ENCODE measurements around the gene CYP27B1. TPM values are rescaled to one million over a fixed set of nuclear protein-coding genes. Genes with fewer than 3 reads are reported as not detected.
A peak's percentile ranks its signal among the peaks of the same experiment; 100 is the strongest.

CYP27B1 gene
- polyA plus RNA-seq, 1 experiment: 0.91 TPM

DNA sequence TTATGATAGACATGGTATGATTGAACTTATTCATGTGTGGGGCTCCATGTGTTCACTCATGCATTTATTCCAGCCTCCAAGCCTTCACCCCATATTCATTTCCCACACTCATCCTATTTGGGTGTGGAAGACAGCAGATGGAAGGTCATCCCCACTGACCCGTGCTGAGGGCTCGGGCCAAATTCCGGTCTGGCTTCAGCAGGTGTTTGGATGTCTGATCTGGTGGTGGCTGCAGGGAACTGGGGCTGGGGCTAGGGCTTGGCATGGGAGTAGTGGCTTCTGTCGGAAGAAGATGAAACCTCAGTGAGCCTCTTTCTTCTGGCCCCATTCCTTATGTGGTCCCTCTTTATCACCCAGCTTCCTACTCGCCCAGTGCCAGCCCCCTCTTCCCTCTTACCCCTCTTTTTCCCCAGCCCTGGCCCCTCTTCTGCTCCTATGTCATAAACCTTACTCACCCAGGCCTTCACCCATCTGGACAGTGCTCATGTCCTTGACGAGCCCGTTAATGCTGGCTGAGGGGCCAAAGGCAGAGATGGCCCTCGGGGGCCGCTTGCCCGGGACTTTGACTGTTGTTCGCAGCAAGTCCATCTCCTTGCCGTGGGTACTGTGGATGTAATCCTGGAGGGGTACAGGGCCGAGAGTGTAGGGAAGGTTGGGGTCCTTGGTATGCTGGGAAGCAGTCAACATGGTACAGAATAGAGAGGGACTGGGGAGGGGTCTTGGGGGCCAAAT lies 36.4 kb downstream of the CYP27B1 start:
- TF ChIP-seq, protein P1, sequence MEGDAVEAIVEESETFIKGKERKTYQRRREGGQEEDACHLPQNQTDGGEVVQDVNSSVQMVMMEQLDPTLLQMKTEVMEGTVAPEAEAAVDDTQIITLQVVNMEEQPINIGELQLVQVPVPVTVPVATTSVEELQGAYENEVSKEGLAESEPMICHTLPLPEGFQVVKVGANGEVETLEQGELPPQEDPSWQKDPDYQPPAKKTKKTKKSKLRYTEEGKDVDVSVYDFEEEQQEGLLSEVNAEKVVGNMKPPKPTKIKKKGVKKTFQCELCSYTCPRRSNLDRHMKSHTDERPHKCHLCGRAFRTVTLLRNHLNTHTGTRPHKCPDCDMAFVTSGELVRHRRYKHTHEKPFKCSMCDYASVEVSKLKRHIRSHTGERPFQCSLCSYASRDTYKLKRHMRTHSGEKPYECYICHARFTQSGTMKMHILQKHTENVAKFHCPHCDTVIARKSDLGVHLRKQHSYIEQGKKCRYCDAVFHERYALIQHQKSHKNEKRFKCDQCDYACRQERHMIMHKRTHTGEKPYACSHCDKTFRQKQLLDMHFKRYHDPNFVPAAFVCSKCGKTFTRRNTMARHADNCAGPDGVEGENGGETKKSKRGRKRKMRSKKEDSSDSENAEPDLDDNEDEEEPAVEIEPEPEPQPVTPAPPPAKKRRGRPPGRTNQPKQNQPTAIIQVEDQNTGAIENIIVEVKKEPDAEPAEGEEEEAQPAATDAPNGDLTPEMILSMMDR (IDR thresholded peaks at IDR 0.05; ENCODE audit: insufficient read depth, low read depth, low read length): no peak
- Histone ChIP-seq H3K36me3 (ENCODE audit: control insufficient read depth, insufficient read depth, low read length) (peaks cover 4% of the 10 kb centered on the region), H3K4me3 (ENCODE audit: low read depth, low read length) (no peak overlapping the region), H3K27me3 (ENCODE audit: control insufficient read depth, insufficient read depth, low read length) (peaks cover 11% of the 10 kb centered on the region)
- DNase-seq (ENCODE audit: low read depth): no peak
- ChIA-PET POLR2A (no interaction called here), CTCF (interaction anchor here (1.8 kb wide), 1 partner anchor 10 kb away, joined by 5 read pairs; no protein-coding TSS in a partner anchor)

DNA sequence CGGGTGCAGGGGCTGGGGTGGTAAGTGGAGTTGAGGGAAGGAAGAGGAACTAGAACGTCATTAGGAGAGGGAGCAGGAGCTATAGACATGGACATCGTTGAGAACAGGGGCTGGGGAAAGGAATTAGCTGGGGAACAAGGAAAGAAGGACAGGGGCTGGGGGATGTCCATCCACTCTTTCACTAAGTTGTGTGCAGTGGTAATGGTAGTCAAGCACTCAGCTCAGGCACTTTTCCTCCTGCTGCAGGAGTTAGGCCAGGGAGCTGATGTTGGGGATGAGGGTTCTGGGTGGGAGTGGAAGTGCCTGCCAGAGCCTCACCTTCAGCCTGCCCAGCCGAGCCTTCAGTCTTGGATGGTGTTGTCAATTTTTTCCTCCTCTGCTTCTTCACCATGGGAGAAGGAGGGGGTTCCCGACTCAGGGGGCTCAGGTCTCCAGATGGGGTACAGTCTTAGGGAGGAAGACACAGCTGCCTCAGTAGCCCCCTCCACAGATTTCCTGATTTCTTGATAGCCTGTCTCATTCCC lies 37.5 kb downstream of the CYP27B1 start:
- H3K4me3 ChIP-seq (ENCODE audit: low read depth, low read length): no peak overlapping the region
- peaks cover 7% of the 10 kb centered on the region for H3K27me3 ChIP-seq (ENCODE audit: control insufficient read depth, insufficient read depth, low read length)
- ChIA-PET CTCF (interaction anchor here (1.4 kb wide), 1 partner anchor 271 kb away, joined by 4 read pairs; no protein-coding TSS in a partner anchor), POLR2A (no interaction called here)
- no peak for DNase-seq (ENCODE audit: low read depth)
- TF ChIP-seq, protein P1 (IDR thresholded peaks at IDR 0.05; ENCODE audit: insufficient read depth, low read depth, low read length): no peak
- H3K36me3 ChIP-seq (ENCODE audit: control insufficient read depth, insufficient read depth, low read length): peaks cover 4% of the 10 kb centered on the region

DNA sequence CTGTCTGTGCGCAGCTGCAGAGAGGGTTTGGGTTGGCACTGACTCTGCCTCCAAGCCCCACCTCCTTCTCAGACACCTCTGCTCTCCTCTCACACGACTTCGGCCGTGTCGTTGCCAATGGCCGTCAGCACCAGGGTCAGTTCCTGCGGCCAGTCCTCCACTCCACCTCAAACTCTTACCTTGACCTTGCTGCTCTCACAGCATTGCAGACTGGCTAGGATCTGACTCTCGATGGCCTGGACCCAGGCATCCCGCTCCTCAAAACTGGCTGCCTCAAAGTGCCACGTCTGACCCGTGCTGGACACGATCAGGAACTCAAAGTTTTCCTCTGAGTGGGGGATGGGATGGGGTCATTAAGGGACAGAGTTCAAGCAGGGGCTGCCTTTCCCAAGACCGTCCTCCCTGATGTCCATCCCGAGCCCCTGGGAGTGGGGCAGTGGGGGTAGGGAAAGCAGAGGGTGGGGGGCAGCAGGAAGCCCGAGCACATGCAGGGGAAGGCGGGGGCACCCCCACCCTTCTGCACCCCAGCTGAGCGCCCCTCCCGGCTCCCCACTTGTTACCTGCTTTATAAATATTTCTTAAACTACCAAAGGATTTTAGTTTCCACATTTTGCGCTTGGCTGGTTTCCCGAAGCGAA lies 39.0 kb downstream of the CYP27B1 start:
- DNase-seq (ENCODE audit: low read depth): no peak
- POLR2A ChIA-PET: no interaction called here
- CTCF ChIA-PET: interaction anchor here (2.3 to 2.9 kb wide), 2 partner anchors 17 to 34 kb away, joined by 9 to 14 read pairs; partner anchors contain the start of genes OS9 and TSPAN31
- TF ChIP-seq, protein P1 (IDR thresholded peaks at IDR 0.05; ENCODE audit: insufficient read depth, low read depth, low read length): no peak
- peaks cover 3% of the 10 kb centered on the region; the same call in 1 of the 2 replicates for H3K27me3 ChIP-seq (ENCODE audit: control insufficient read depth, insufficient read depth, low read length)
- H3K36me3 ChIP-seq (ENCODE audit: control insufficient read depth, insufficient read depth, low read length): peaks cover 4% of the 10 kb centered on the region
- H3K4me3 ChIP-seq (ENCODE audit: low read depth, low read length): no peak overlapping the region

DNA sequence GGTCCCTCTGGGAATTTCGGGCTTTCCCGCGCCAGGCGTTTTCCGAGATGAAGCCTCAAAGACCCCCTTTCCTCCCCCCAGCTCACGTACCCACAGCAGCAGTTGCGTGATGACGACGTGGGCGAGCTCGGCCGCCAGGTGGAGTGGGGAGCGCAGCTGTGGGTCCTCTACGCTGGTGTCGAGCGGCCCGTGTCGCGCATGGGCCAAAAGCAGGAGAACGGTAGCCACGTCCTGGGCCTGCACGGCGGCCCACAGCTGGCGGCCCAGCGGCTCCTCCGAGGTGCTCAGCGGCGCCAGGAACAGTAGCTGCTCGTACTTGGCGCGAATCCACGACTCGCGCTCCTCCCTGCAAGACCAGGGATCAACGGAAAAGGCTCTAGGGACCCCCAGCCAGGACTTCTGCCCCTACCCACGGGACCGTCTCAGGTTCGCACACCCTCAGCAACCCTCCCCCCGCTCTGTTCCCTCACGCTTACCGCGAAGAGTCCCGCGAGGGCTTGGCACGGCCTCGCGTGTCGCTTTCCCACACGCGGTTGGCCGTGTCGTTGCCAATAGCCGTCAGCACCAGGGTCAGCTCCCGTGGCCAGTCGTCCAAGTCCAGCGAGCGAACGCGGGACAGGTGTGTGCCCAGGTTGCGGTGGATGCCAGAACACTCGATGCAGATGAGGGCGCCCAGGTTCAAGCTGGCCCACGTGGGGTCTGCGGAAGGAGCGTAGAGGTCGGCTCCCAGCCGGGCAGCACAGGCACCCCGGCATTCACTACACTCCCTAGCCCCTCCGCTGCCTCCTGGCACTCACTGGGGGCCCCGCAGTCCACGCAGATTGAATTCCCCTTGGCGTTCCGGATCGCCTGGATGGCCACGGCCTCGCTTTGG lies 39.8 kb downstream of the CYP27B1 start:
- TF ChIP-seq, protein P1 (IDR thresholded peaks at IDR 0.05; ENCODE audit: insufficient read depth, low read depth, low read length): peak; percentile 61
- peaks cover 4% of the 10 kb centered on the region for H3K36me3 ChIP-seq (ENCODE audit: control insufficient read depth, insufficient read depth, low read length)
- DNase-seq (ENCODE audit: low read depth): no peak
- CTCF ChIA-PET: interaction anchor here (0.7 to 3.0 kb wide), 17 partner anchors 9 to 1056 kb away, joined by 3 to 58 read pairs (median 4); partner anchors contain the start of genes AGAP2, B4GALNT1, CDK4 and OS9
- POLR2A ChIA-PET: no interaction called here
- H3K27me3 ChIP-seq (ENCODE audit: control insufficient read depth, insufficient read depth, low read length): 0 out of 2 replicates have a peak, but pooled peaks cover 1% of the 10 kb centered on the region
- H3K4me3 ChIP-seq (ENCODE audit: low read depth, low read length): peak overlapping the region; percentile 93
